Testis (tissue), 3 donors: ENCODE results near the gene OR51B4. TPM values are rescaled to one million over a fixed set of nuclear protein-coding genes. Genes with fewer than 3 reads are reported as not detected.
"Not testable (repeated sequence)": the region's sequence is repeated elsewhere in the genome, so short reads cannot be mapped to it uniquely, and the experiment has no call there.

ENCODE experiments used
- DNase-seq: peaks from one replicate; pipeline ENCODE4 v3.0.0-alpha.2; 2019
- H3K27ac ChIP-seq, 2 donors: fragments of 200-600 bp; sonication (generic); one replicate each; pipeline ENCODE4 v1.5.1; 2019
- H3K27me3 ChIP-seq: fragments of 200-600 bp; sonication (generic); one replicate; pipeline ENCODE4 v1.5.1; 2019
- H3K36me3 ChIP-seq: fragments of 200-600 bp; sonication (generic); one replicate; pipeline ENCODE4 v1.5.1; 2017; ENCODE audit warnings: low read depth; ENCODE audit errors: missing control alignments
- H3K4me1 ChIP-seq: fragments of 200-600 bp; sonication (generic); one replicate; pipeline ENCODE4 v1.5.1; 2019
- H3K4me3 ChIP-seq, 2 donors: fragments of 200-600 bp; sonication (generic); one replicate each; pipeline ENCODE4 v1.5.1; 2017 to 2019
- H3K9me3 ChIP-seq: fragments of 200-600 bp; sonication (generic); one replicate; pipeline ENCODE4 v1.5.1; 2017
- POLR2A ChIP-seq: fragments of 450-650 bp; IDR thresholded peaks from one replicate; pipeline ENCODE4 v1.6.1; 2017; ENCODE audit warnings: antibody characterized with exemption, mild to moderate bottlenecking, moderate library complexity
- WGBS, 2 donors: methylation state at CpG; one replicate each; pipeline ENCODE4 v1.1.5; 2018; 5-methylcytosine and 5-hydroxymethylcytosine counted together
- intact Hi-C: fragments of 100-400 bp; cut with DNase I; formaldehyde crosslinking; loops from one replicate; pipeline ENCODE4 v1.15.1; 2023; ENCODE audit warnings: low total_unique reads
- polyA plus RNA-seq: library from polyadenylated mRNA; stranded (reverse); fragments of 350-450 nt; fragmentation: Illumina TruSeq; extraction: RNeasy Lipid Tissue Mini Kit (QIAGEN cat#74804); gene quantifications from one replicate; pipeline ENCODE4 v1.2.3, GENCODE V29; 2014; ENCODE audit warnings: low read depth, low replicate concordance; ENCODE audit not compliant: insufficient read depth
- total RNA-seq, 2 donors: library from RNA; depleted of rRNA; stranded (reverse); fragments of >200 nt; gene quantifications; one replicate each; pipeline ENCODE4 v1.2.3, GENCODE V29; 2016
- TF ChIP-seq, protein P1 (sequence below), 3 experiments: fragments of 450-650 bp in 2 of 3; fragments of 200-600 bp in 1 of 3; sonication (generic) in 1 of 3; IDR thresholded peaks; one replicate each; pipeline ENCODE4 v1.5.1; 2016 to 2019; ENCODE audit warnings: antibody characterized with exemption in 3 of 3, mild to moderate bottlenecking in 2 of 3, moderate library complexity in 1 of 3

OR51B4 gene
- total and polyA plus RNA-seq, 3 donors from 2014 or later, result 0.74 TPM; not detected in 2

DNA sequence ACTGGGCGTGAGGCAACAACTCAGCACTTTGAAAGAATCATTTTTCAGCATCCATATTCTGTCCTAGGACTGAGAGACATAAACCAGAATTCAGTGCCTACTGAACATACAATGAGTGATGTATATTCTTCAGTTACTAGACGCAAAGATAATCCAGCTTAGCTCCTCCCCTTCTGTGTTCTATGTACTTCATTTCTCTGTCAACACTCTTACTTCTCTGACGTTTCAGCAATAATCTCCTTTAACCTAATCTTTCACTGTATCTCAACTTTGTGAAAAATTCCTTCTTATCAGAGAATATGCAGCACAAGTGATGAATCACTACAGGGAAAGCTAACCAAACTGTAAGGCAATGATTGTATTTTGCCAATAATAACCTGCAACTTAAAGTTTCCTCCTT lies 44.1 kb upstream of the OR51B4 start:
- Histone ChIP-seq H3K9me3 (no peaks in the 10 kb centered on the region), H3K4me1 (no peaks in the 10 kb centered on the region), H3K4me3 (no peak overlapping the region), H3K27me3 (no peaks in the 10 kb centered on the region), H3K27ac (no peak overlapping the region), H3K36me3 (no peaks in the 10 kb centered on the region)
- WGBS, 2 donors, result 73 to 74% methylated on average over 3 of the region's 3 CpGs
- no peak for TF ChIP-seq POLR2A
- TF ChIP-seq, protein P1, sequence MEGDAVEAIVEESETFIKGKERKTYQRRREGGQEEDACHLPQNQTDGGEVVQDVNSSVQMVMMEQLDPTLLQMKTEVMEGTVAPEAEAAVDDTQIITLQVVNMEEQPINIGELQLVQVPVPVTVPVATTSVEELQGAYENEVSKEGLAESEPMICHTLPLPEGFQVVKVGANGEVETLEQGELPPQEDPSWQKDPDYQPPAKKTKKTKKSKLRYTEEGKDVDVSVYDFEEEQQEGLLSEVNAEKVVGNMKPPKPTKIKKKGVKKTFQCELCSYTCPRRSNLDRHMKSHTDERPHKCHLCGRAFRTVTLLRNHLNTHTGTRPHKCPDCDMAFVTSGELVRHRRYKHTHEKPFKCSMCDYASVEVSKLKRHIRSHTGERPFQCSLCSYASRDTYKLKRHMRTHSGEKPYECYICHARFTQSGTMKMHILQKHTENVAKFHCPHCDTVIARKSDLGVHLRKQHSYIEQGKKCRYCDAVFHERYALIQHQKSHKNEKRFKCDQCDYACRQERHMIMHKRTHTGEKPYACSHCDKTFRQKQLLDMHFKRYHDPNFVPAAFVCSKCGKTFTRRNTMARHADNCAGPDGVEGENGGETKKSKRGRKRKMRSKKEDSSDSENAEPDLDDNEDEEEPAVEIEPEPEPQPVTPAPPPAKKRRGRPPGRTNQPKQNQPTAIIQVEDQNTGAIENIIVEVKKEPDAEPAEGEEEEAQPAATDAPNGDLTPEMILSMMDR (IDR thresholded peaks at IDR 0.05), result no peak
- intact Hi-C loops, result no loop called here
- no peak for DNase-seq

DNA sequence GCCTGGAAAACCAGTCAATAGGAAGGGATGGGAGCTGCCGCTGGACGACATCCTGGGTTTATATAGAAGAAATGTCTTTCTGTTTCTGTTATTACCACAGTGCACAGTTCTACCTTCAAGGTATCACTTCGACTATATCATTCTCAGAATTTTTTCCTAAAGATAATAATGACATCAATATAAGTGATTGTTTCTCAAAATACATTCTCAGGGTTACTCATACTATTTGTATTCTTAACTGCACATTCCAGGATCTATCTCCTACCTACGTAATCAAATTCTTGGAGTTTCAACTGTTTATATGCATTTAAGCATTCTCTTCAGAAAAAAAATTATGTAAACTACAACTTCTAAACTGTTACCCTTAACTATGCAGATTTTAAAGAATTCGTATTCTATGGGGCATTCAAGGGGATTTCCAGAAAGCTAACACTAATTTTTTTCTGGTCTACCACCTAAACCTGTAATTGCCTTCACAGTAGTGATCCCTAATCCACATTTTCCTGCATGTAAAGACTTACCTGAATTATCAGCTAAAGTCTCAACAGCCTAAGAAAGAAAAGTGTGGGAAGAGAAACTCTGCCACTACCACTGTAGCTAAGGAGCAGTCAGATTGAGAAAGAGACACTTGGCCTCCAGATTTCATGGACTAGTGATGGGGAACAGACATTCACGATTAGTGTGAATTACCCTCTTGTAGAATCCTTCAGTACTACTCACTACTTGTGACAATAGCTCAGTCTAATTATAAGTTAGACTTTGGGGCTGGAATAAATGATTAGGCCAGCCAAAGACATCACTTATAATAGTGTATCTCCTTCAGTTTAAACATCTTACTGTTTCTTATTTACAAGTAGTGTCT lies 42.0 kb upstream of the OR51B4 start, which contains the start of gene OR51B5:
TSS of gene OR51B5 (minus strand) at position 51 of the 862 bp plus-strand sequence. CDS start at position 51, 0 bp downstream.
- H3K9me3 ChIP-seq, result no peaks in the 10 kb centered on the region
- intact Hi-C loops, result no loop called here
- H3K4me1 ChIP-seq, result no peaks in the 10 kb centered on the region
- TF ChIP-seq, protein P1 (IDR thresholded peaks at IDR 0.05), result no peak
- no peak for TF ChIP-seq POLR2A
- no peak within 1 kb of the TSS for H3K27ac ChIP-seq
- DNase-seq, result no peak
- 80 to 90% methylated on average over 6 of the region's 6 CpGs for WGBS, 2 donors
- H3K36me3 ChIP-seq, result no peaks in the 10 kb centered on the region
- H3K4me3 ChIP-seq, result no peak within 1 kb of the TSS
- no peaks in the 10 kb centered on the region for H3K27me3 ChIP-seq

DNA sequence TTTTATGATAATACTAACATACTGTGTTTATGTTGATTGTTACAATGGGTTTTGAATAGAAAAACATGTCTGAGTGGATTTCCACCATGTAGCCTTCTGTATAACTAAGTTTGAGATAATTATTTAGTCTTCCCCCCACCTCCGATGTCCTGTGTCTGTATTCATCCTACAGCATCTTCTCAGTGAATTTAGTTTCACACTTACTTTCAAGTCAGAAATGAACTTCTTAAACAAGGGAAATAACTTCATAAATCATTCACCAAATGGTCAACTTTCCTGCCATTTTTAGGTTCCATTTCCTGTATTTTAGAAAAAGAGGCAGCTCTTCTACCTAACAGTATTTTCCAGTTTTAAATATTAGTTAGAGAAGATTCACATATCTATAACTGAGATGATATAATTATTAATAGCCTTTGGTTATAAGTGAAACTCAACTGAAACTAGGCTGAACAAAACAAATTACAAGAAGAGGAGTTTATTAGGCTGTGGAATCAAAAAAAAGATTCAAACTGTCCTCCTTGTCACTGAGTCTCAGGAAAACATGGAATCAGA lies 38.1 kb upstream of the OR51B4 start:
- H3K9me3 ChIP-seq, result no peaks in the 10 kb centered on the region
- H3K4me1 ChIP-seq, result no peaks in the 10 kb centered on the region
- no peaks in the 10 kb centered on the region for H3K36me3 ChIP-seq
- TF ChIP-seq POLR2A, result no peak
- TF ChIP-seq, protein P1 (IDR thresholded peaks at IDR 0.05), result no peak
- no peaks in the 10 kb centered on the region for H3K27me3 ChIP-seq
- no peak overlapping the region for H3K27ac ChIP-seq
- H3K4me3 ChIP-seq, result no peak overlapping the region
- intact Hi-C loops, result no loop called here
- WGBS, 2 donors, result 88 to 93% methylated on average over 1 of the region's 1 CpG
- no peak for DNase-seq

- H3K36me3 ChIP-seq, H3K4me1 ChIP-seq, DNase-seq, H3K27me3 ChIP-seq, H3K9me3 ChIP-seq, H3K4me3 ChIP-seq, H3K27ac ChIP-seq, intact Hi-C loops: not testable (repeated sequence)
- 91 to 96% methylated on average over 1 of the region's 1 CpG for WGBS, 2 donors
Measured at GRCh38 chr11:5337253-5337652, 35.5 kb upstream of the OR51B4 start.

DNA sequence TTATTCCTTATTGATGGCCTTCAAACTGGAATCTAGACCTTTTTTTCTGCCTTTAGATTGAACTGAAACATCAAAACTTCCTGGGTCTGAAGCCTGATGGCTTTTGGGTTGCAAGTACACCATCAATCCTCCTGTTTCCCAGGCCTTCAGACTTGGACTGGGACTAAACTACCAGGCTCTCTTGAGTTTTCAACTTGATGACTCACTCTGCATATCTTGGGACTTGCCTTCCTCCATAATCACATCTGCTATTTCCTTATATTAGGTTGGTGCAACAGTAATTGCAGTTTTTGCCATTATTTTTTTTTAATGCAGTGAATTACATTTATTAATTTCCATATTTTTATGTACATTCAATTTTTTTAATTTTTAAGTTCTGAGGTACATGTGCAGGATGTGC lies 34.6 kb upstream of the OR51B4 start:
- no peak for DNase-seq
- no peak overlapping the region for H3K4me3 ChIP-seq
- no peaks in the 10 kb centered on the region for H3K27me3 ChIP-seq
- no peaks in the 10 kb centered on the region for H3K4me1 ChIP-seq
- H3K36me3 ChIP-seq, result no peaks in the 10 kb centered on the region
- intact Hi-C loops, result no loop called here
- no peak overlapping the region for H3K27ac ChIP-seq
- TF ChIP-seq POLR2A, result no peak
- TF ChIP-seq, protein P1 (IDR thresholded peaks at IDR 0.05), result no peak
- H3K9me3 ChIP-seq, result no peaks in the 10 kb centered on the region
